ENCODE results near the gene DHX57.

The DHX57 gene

GRCh38 chr2:38866773-38867443 is 8.8 kb downstream of the DHX57 start:
- no peaks in the 10 kb centered on the region for H3K4me1 ChIP-seq (ENCODE audit: control insufficient read depth, insufficient read depth, low read length)
- WGBS, 2 experiments, result 91 to 95% methylated on average over 3 of the region's 3 CpGs
- H3K4me3 ChIP-seq (ENCODE audit: insufficient read depth, low read depth, low read length), result no peak overlapping the region
- H3K27me3 ChIP-seq (ENCODE audit: control insufficient read depth, insufficient read depth, low read length, poor library complexity, severe bottlenecking), result no peaks in the 10 kb centered on the region
- peaks cover 10% of the 10 kb centered on the region for H3K36me3 ChIP-seq (ENCODE audit: control insufficient read depth, insufficient read depth, low read length)
- H3K27ac ChIP-seq (ENCODE audit: insufficient read depth, low read depth, low read length, poor library complexity, severe bottlenecking), result no peak overlapping the region
- no peaks in the 10 kb centered on the region for H3K9me3 ChIP-seq (ENCODE audit: control insufficient read depth, low read length)

DNA sequence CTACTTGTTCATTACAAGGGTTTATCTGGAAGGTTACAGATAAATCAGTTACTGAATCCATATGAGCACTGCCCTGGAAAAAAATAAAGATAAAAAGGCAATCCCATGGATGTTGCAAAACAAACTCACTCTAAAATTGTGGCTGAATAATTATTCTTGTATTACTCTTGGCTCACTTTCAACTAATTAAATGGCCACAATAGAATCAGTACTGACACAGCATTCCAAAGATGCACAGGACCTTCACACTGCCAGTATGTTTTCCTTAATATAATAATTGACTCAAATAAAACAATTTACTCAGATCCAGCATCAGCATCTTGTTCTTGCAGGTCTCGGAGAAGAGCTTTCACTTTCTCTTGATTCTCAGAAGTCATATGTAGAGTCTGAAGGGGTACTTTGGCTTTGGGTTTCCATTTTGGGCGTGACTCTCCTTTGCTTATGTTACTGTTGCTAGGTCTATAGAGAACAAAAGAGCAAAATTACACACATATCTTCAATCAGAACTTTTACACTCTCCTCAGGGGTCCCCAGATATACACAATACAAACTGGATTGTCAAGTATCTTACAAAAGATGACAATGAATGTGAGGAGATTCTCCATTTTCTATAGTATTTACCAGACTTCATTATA is 12.6 kb downstream of the DHX57 start:
- Histone ChIP-seq H3K36me3 (ENCODE audit: control insufficient read depth, insufficient read depth, low read length) (peaks cover 33% of the 10 kb centered on the region), H3K9me3 (ENCODE audit: control insufficient read depth, low read length) (no peaks in the 10 kb centered on the region), H3K4me3 (ENCODE audit: insufficient read depth, low read depth, low read length) (no peak overlapping the region), H3K27me3 (ENCODE audit: control insufficient read depth, insufficient read depth, low read length, poor library complexity, severe bottlenecking) (no peaks in the 10 kb centered on the region), H3K4me1 (ENCODE audit: control insufficient read depth, insufficient read depth, low read length) (no peaks in the 10 kb centered on the region), H3K27ac (ENCODE audit: insufficient read depth, low read depth, low read length, poor library complexity, severe bottlenecking) (no peak overlapping the region)
- 96 to 100% methylated on average over 1 to 2 of the region's 2 CpGs for WGBS, 2 experiments

DNA sequence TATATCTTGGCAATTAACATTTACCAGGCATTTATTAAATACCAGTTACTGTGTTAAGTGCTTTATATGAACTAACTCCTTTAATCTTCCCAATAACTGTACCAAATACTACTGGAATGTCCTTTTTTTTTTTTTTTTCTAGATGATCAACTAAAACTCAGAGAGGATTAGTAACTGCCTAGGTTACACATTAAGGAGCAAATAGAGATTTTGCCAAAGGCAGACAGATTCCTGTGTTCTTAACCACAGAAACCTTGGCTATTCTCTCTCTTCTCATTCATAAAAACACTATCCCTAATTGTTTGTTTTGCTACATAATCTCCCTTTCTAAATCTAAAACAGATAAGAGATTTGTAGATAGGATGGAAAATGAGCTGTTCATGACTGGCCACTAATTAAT is 13.3 kb downstream of the DHX57 start:
- Histone ChIP-seq H3K4me3 (ENCODE audit: insufficient read depth, low read depth, low read length) (no peak overlapping the region), H3K27ac (ENCODE audit: insufficient read depth, low read depth, low read length, poor library complexity, severe bottlenecking) (no peak overlapping the region), H3K27me3 (ENCODE audit: control insufficient read depth, insufficient read depth, low read length, poor library complexity, severe bottlenecking) (no peaks in the 10 kb centered on the region), H3K36me3 (ENCODE audit: control insufficient read depth, insufficient read depth, low read length) (peaks cover 29% of the 10 kb centered on the region), H3K9me3 (ENCODE audit: control insufficient read depth, low read length) (no peaks in the 10 kb centered on the region), H3K4me1 (ENCODE audit: control insufficient read depth, insufficient read depth, low read length) (no peaks in the 10 kb centered on the region)

DNA sequence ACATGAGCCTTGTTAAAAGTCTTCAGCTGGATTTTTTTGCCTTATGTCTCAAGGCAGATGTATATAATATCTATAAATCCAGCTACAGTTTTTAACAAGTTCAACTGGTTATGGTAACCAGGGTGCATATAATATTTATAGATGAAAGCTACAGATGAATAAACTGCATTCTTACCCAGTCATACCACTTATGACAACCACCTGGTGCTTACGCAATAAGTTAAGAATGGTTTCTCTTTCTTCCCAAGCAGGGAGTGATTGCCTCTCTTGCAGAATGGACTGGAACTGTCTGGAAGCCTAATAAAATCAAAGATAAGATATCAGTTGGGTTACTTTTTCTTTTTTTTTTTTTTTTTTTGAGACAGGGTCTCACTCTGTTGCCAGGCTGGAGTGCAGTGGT is 19.6 kb downstream of the DHX57 start:
- no peak overlapping the region for H3K27ac ChIP-seq (ENCODE audit: insufficient read depth, low read depth, low read length, poor library complexity, severe bottlenecking)
- WGBS, 2 experiments, result 90 to 100% methylated on average over 1 of the region's 1 CpG
- H3K4me1 ChIP-seq (ENCODE audit: control insufficient read depth, insufficient read depth, low read length), result no peaks in the 10 kb centered on the region
- H3K9me3 ChIP-seq (ENCODE audit: control insufficient read depth, low read length), result no peaks in the 10 kb centered on the region
- no peak overlapping the region for H3K4me3 ChIP-seq (ENCODE audit: insufficient read depth, low read depth, low read length)
- no peaks in the 10 kb centered on the region for H3K27me3 ChIP-seq (ENCODE audit: control insufficient read depth, insufficient read depth, low read length, poor library complexity, severe bottlenecking)
- H3K36me3 ChIP-seq (ENCODE audit: control insufficient read depth, insufficient read depth, low read length), result peaks cover 45% of the 10 kb centered on the region

DNA sequence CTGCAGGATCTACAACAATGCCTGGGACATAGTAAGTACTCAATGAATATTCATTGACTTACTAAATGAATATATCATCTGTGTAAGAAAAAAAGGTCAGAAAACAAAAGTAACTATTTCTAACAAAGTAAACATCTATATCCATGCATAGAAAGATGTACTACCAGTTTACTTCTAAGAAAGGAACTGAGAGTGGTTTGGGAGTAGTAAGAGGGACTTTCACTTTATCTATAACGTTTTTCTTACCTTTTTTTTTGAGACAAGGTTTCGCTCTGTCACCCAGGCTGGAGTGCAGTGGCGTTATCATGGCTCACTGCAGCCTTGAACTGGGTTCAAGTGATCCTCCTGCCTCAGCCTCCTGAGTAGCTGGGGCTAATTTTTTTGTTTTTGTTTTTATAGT is 25.7 kb downstream of the DHX57 start:
- Histone ChIP-seq H3K27me3 (ENCODE audit: control insufficient read depth, insufficient read depth, low read length, poor library complexity, severe bottlenecking) (no peaks in the 10 kb centered on the region), H3K36me3 (ENCODE audit: control insufficient read depth, insufficient read depth, low read length) (peaks cover 24% of the 10 kb centered on the region), H3K4me3 (ENCODE audit: insufficient read depth, low read depth, low read length) (no peak overlapping the region), H3K4me1 (ENCODE audit: control insufficient read depth, insufficient read depth, low read length) (no peaks in the 10 kb centered on the region), H3K9me3 (ENCODE audit: control insufficient read depth, low read length) (no peaks in the 10 kb centered on the region), H3K27ac (ENCODE audit: insufficient read depth, low read depth, low read length, poor library complexity, severe bottlenecking) (no peak overlapping the region)
- 95 to 98% methylated on average over 3 of the region's 3 CpGs for WGBS, 2 experiments

GRCh38 chr2:38836791-38837190 is 38.9 kb downstream of the DHX57 start:
- Histone ChIP-seq H3K4me3 (ENCODE audit: insufficient read depth, low read depth, low read length) (no peak overlapping the region), H3K27me3 (ENCODE audit: control insufficient read depth, insufficient read depth, low read length, poor library complexity, severe bottlenecking) (no peaks in the 10 kb centered on the region), H3K27ac (ENCODE audit: insufficient read depth, low read depth, low read length, poor library complexity, severe bottlenecking) (no peak overlapping the region), H3K36me3 (ENCODE audit: control insufficient read depth, insufficient read depth, low read length) (peaks cover 4% of the 10 kb centered on the region), H3K9me3 (ENCODE audit: control insufficient read depth, low read length) (no peaks in the 10 kb centered on the region), H3K4me1 (ENCODE audit: control insufficient read depth, insufficient read depth, low read length) (no peaks in the 10 kb centered on the region)
- whole genome bisulfite sequencing, 2 experiments, result 84 to 94% methylated on average over 2 of the region's 2 CpGs

DNA sequence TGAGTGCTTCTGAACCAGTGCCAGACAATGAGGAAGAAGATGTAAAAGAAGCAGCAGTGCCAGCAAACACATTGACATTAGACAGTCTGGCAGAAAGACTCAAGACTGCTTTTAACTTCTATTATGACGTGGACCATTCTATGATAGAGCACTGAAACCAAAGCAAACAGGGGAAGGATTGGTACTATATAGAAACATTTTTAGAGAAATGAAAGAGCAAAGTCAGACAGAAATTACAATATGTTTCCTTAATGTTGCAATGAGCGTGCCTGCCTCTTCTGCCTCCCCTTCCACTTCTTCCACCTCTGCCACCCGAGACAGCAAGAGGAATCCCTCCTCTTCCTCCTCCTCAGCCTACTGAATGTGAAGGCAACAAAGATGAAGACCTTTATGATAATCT is 39.7 kb downstream of the DHX57 start:
- H3K36me3 ChIP-seq (ENCODE audit: control insufficient read depth, insufficient read depth, low read length), result peaks cover 4% of the 10 kb centered on the region
- H3K27me3 ChIP-seq (ENCODE audit: control insufficient read depth, insufficient read depth, low read length, poor library complexity, severe bottlenecking), result no peaks in the 10 kb centered on the region
- WGBS, 2 experiments, result 90 to 94% methylated on average over 3 of the region's 3 CpGs
- no peak overlapping the region for H3K4me3 ChIP-seq (ENCODE audit: insufficient read depth, low read depth, low read length)
- H3K4me1 ChIP-seq (ENCODE audit: control insufficient read depth, insufficient read depth, low read length), result no peaks in the 10 kb centered on the region
- H3K27ac ChIP-seq (ENCODE audit: insufficient read depth, low read depth, low read length, poor library complexity, severe bottlenecking), result no peak overlapping the region
- no peaks in the 10 kb centered on the region for H3K9me3 ChIP-seq (ENCODE audit: control insufficient read depth, low read length)

DNA sequence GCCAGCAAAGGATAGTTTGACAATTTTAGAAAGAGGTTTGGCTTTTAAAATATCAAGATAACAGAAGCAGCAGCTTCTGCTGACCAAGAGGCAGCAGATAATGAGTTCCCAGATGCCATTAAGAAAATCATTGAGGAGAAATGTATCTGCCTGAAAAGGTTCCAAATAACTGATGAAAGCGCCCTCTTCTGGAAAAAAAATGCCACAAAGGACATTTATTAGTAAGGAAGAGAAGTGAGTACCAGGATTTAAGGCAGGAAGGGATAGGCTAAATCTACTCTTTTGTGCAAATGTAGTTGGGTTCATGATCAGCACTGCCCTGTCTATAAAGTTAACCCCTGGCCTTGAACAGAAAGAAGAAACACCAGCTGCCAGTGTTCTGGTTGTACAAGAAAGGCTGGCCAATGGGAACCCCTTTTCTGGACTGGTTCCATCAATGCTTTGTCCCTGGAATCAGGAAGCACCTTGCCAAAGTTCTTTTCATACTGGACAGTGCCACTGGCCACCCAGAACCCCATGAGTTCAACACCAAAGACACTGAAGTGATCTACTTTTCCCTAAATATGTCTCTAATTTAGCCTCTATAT is 40.6 kb downstream of the DHX57 start:
- WGBS, 2 experiments, result 11 to 19% methylated on average over 1 of the region's 1 CpG

GRCh38 chr2:38830526-38831159 is 45.1 kb downstream of the DHX57 start:
- 89 to 97% methylated on average over 5 of the region's 6 CpGs for WGBS, 2 experiments
- H3K4me3 ChIP-seq (ENCODE audit: insufficient read depth, low read depth, low read length), result no peak overlapping the region
- no peaks in the 10 kb centered on the region for H3K27me3 ChIP-seq (ENCODE audit: control insufficient read depth, insufficient read depth, low read length, poor library complexity, severe bottlenecking)

More for the DNA sequence above, 40.6 kb downstream of the DHX57 start:
- H3K9me3 ChIP-seq (ENCODE audit: control insufficient read depth, low read length), result no peaks in the 10 kb centered on the region
- no peak overlapping the region for H3K27ac ChIP-seq (ENCODE audit: insufficient read depth, low read depth, low read length, poor library complexity, severe bottlenecking)
- H3K36me3 ChIP-seq (ENCODE audit: control insufficient read depth, insufficient read depth, low read length), result peaks cover 4% of the 10 kb centered on the region
- no peaks in the 10 kb centered on the region for H3K27me3 ChIP-seq (ENCODE audit: control insufficient read depth, insufficient read depth, low read length, poor library complexity, severe bottlenecking)
- no peaks in the 10 kb centered on the region for H3K4me1 ChIP-seq (ENCODE audit: control insufficient read depth, insufficient read depth, low read length)
- no peak overlapping the region for H3K4me3 ChIP-seq (ENCODE audit: insufficient read depth, low read depth, low read length)

GRCh38 chr2:38829971-38830370 is 45.8 kb downstream of the DHX57 start:
- Histone ChIP-seq H3K27me3 (ENCODE audit: control insufficient read depth, insufficient read depth, low read length, poor library complexity, severe bottlenecking) (no peaks in the 10 kb centered on the region), H3K9me3 (ENCODE audit: control insufficient read depth, low read length) (no peaks in the 10 kb centered on the region), H3K27ac (ENCODE audit: insufficient read depth, low read depth, low read length, poor library complexity, severe bottlenecking) (no peak overlapping the region), H3K4me1 (ENCODE audit: control insufficient read depth, insufficient read depth, low read length) (no peaks in the 10 kb centered on the region), H3K36me3 (ENCODE audit: control insufficient read depth, insufficient read depth, low read length) (no peaks in the 10 kb centered on the region), H3K4me3 (ENCODE audit: insufficient read depth, low read depth, low read length) (no peak overlapping the region)
- WGBS, 2 experiments, result 100% methylated on average over 1 of the region's 1 CpG

More at GRCh38 chr2:38830526-38831159, 45.1 kb downstream of the DHX57 start:
- H3K4me1 ChIP-seq (ENCODE audit: control insufficient read depth, insufficient read depth, low read length), result no peaks in the 10 kb centered on the region
- H3K36me3 ChIP-seq (ENCODE audit: control insufficient read depth, insufficient read depth, low read length), result no peaks in the 10 kb centered on the region
- H3K9me3 ChIP-seq (ENCODE audit: control insufficient read depth, low read length), result no peaks in the 10 kb centered on the region
- H3K27ac ChIP-seq (ENCODE audit: insufficient read depth, low read depth, low read length, poor library complexity, severe bottlenecking), result no peak overlapping the region
